ENCODE data around the gene ITGB7.

DNA sequence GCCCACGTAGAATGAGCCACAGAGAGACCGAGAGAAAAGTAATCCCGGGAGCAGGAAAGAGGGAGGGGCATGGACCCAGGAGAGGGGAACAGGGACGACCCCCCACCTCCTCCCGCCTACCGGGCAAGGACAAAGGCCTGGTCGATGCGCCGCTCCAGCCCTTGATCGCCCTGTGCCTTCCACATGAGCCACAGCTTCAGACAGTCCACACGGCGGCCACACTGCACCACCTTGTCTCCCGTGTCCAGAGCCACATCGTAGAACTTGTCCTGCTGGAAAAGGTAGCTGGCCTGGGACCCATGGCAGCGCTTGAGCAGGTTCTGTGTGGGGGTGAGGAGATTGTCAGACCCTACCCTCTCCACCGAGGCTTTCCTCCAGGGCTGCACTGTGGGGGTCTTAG lies 47.1 kb downstream of the ITGB7 start:
- TF ChIP-seq, protein P1, sequence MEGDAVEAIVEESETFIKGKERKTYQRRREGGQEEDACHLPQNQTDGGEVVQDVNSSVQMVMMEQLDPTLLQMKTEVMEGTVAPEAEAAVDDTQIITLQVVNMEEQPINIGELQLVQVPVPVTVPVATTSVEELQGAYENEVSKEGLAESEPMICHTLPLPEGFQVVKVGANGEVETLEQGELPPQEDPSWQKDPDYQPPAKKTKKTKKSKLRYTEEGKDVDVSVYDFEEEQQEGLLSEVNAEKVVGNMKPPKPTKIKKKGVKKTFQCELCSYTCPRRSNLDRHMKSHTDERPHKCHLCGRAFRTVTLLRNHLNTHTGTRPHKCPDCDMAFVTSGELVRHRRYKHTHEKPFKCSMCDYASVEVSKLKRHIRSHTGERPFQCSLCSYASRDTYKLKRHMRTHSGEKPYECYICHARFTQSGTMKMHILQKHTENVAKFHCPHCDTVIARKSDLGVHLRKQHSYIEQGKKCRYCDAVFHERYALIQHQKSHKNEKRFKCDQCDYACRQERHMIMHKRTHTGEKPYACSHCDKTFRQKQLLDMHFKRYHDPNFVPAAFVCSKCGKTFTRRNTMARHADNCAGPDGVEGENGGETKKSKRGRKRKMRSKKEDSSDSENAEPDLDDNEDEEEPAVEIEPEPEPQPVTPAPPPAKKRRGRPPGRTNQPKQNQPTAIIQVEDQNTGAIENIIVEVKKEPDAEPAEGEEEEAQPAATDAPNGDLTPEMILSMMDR (IDR thresholded peaks at IDR 0.05): no peak
- TF ChIP-seq POLR2A (IDR thresholded peaks at IDR 0.05): no peak
